ENCODE data around the gene WNK4.

WNK4 gene

GRCh38 chr17:42773290-42774035 lies 6.9 kb upstream of the WNK4 start, which contains the start of gene VPS25:
TSS of gene VPS25 (plus strand) at chr17:42773449. CDS start at chr17:42773476, 27 bp downstream.
- DNase-seq = peak in 1 of 2 experiments; percentile 51

GRCh38 chr17:42774066-42774745 lies 6.2 kb upstream of the WNK4 start:
- no peak for DNase-seq

- no peak for DNase-seq
Observed at GRCh38 chr17:42775534-42776098, 4.8 kb upstream of the WNK4 start.

- DNase-seq = no peak
Observed at GRCh38 chr17:42778570-42778969, 1.8 kb upstream of the WNK4 start.

- DNase-seq = no peak
Observed at GRCh38 chr17:42779304-42779935, 990 bp upstream of the WNK4 start.

- DNase-seq = no peak
Observed at GRCh38 chr17:42780851-42781638, 635 bp downstream of the WNK4 start.

- DNase-seq = no peak
Observed at GRCh38 chr17:42781639-42782165, 1.3 kb downstream of the WNK4 start.

GRCh38 chr17:42782166-42783061 lies 2.0 kb downstream of the WNK4 start:
- DNase-seq = no peak

- no peak for DNase-seq
Observed at GRCh38 chr17:42783062-42783790, 2.8 kb downstream of the WNK4 start.

- DNase-seq = no peak
Observed at GRCh38 chr17:42783791-42784138, 3.4 kb downstream of the WNK4 start.

GRCh38 chr17:42784409-42784808 lies 4.0 kb downstream of the WNK4 start:
- DNase-seq = no peak

GRCh38 chr17:42784811-42785592 lies 4.6 kb downstream of the WNK4 start:
- DNase-seq = no peak

GRCh38 chr17:42787266-42787665 lies 6.9 kb downstream of the WNK4 start:
- no peak for DNase-seq

GRCh38 chr17:42791948-42792347 lies 11.5 kb downstream of the WNK4 start:
- DNase-seq = no peak

- DNase-seq = no peak
Observed at GRCh38 chr17:42792545-42792944, 12.1 kb downstream of the WNK4 start.

- DNase-seq = no peak
Observed at GRCh38 chr17:42795061-42795460, 14.7 kb downstream of the WNK4 start.

- DNase-seq = no peak
Observed at GRCh38 chr17:42795465-42795864, 15.1 kb downstream of the WNK4 start.

GRCh38 chr17:42796066-42796758 lies 15.8 kb downstream of the WNK4 start:
- no peak for DNase-seq

Measured in cerebellar nuclear complex (tissue), 1 donor.